ENCODE data around the gene SLC5A5. TPM values are rescaled to one million over a fixed set of nuclear protein-coding genes. Genes with fewer than 3 reads are reported as not detected.

The SLC5A5 gene
- total and polyA plus RNA-seq, 2 of the 4 experiments (the other 2 are of a cell fraction), result not detected

GRCh38 chr19:17943274-17944221, 71.8 kb downstream of the SLC5A5 start:
- Histone ChIP-seq H3K36me3 (ENCODE audit: control insufficient read depth, insufficient read depth, low read length) (peaks cover 5% of the 10 kb centered on the region; the same call in 1 of the 2 replicates), H3K27me3 (ENCODE audit: control insufficient read depth, insufficient read depth, low read length) (peaks cover under 1% of the 10 kb centered on the region), H4K20me1 (ENCODE audit: insufficient read depth, low read length) (peaks cover 29% of the 10 kb centered on the region), H2BK15ac (ENCODE audit: low read depth, low read length) (no peak overlapping the region), H3K4me1 (ENCODE audit: control insufficient read depth, insufficient read depth, low read length) (peaks cover 5% of the 10 kb centered on the region), H2BK120ac (ENCODE audit: low read depth, low read length) (no peak overlapping the region), H3K4ac (ENCODE audit: low read depth, low read length) (no peak overlapping the region), H3K14ac (replicated peaks; ENCODE audit: low read depth, low read length) (no peak overlapping the region), H3K9me3 (ENCODE audit: control insufficient read depth, insufficient read depth, low read length) (no peaks in the 10 kb centered on the region), H2AFZ (replicated peaks; ENCODE audit: low read length, poor library complexity) (no peak overlapping the region), H3K9ac (ENCODE audit: low read depth, low read length) (no peak overlapping the region), H4K91ac (ENCODE audit: insufficient read depth, low read depth, low read length) (no peak overlapping the region), H2BK20ac (ENCODE audit: low read depth, low read length) (no peak overlapping the region), H3K9me1 (ENCODE audit: insufficient read depth, low read length) (0 out of 2 replicates have a peak, but pooled peaks cover 3% of the 10 kb centered on the region), H3K4me2 (ENCODE audit: low read depth, low read length) (no peak overlapping the region), H3K18ac (ENCODE audit: low read depth, low read length) (no peak overlapping the region), H4K8ac (ENCODE audit: low read depth in 2 of 2, low read length in 2 of 2) (no peak overlapping the region), H2AK9ac (replicated peaks; ENCODE audit: low read depth, low read length, poor library complexity) (no peak overlapping the region), H2AK5ac (ENCODE audit: low read depth, low read length) (no peak overlapping the region), H2BK5ac (ENCODE audit: low read depth, low read length, poor library complexity, severe bottlenecking) (no peak overlapping the region), H3K27ac (ENCODE audit: insufficient read depth, low read length) (no peak overlapping the region), H3K79me1 (ENCODE audit: low read depth in 1 of 2, low read length in 2 of 2) (peaks cover 0 to 1% of the 10 kb centered on the region in 2 experiments; a peak in 1 of 4 replicates), H3K23ac (ENCODE audit: low read depth, low read length) (no peak overlapping the region), H3K56ac (ENCODE audit: extremely low read depth, insufficient read depth, low read length) (no peak overlapping the region), H4K5ac (ENCODE audit: low read depth, low read length) (no peak overlapping the region), H3K4me3 (ENCODE audit: insufficient read depth, low read depth, low read length) (no peak overlapping the region)
- CTCF ChIA-PET, result no interaction called here
- WGBS, 2 experiments (ENCODE audit: extremely low coverage in 2 of 2, insufficient read length in 1 of 2), result 57% methylated on average over 23 of the region's 57 CpGs; no CpG with 5 or more reads in 1 of the 2 experiments
- ATAC-seq (ENCODE audit: low read depth) (no peak), DNase-seq (no peak)
- no peak for TF ChIP-seq FOS (IDR thresholded peaks at IDR 0.05; ENCODE audit: low read depth, low read length)
- no peak for TF ChIP-seq MAFK (IDR thresholded peaks at IDR 0.05; ENCODE audit: low read depth, low read length)
- TF ChIP-seq RAD21 (IDR thresholded peaks at IDR 0.05; ENCODE audit: low read length), result no peak
- TF ChIP-seq, protein P1, sequence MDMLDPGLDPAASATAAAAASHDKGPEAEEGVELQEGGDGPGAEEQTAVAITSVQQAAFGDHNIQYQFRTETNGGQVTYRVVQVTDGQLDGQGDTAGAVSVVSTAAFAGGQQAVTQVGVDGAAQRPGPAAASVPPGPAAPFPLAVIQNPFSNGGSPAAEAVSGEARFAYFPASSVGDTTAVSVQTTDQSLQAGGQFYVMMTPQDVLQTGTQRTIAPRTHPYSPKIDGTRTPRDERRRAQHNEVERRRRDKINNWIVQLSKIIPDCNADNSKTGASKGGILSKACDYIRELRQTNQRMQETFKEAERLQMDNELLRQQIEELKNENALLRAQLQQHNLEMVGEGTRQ (IDR thresholded peaks at IDR 0.05; ENCODE audit: low read depth, low read length), result no peak
- TF ChIP-seq ELK1 (IDR thresholded peaks at IDR 0.05; ENCODE audit: borderline replicate concordance, low read depth, low read length), result no peak
- no peak for TF ChIP-seq MAZ (IDR thresholded peaks at IDR 0.05; ENCODE audit: borderline replicate concordance, low read depth, low read length)
- no peak for TF ChIP-seq CTCF (conservative IDR thresholded peaks at IDR 0.05; ENCODE audit: low read depth, low read length)
- TF ChIP-seq NFE2L2 (IDR thresholded peaks at IDR 0.05; ENCODE audit: low read depth, low read length), result no peak
- no peak for TF ChIP-seq POLR2A (IDR thresholded peaks at IDR 0.05; ENCODE audit: low read depth, low read length)
- TF ChIP-seq SMC3 (IDR thresholded peaks at IDR 0.05; ENCODE audit: low read depth, low read length), result no peak
- no peak for TF ChIP-seq RCOR1 (IDR thresholded peaks at IDR 0.05; ENCODE audit: insufficient replicate concordance, low read length)
- in situ Hi-C loops (cut with MboI; ENCODE audit: low sequenced_read_pairs) (loop anchor here (25.0 kb wide), 1 partner anchor 119 kb away; no protein-coding TSS in a partner anchor), intact Hi-C loops (cut with micrococcal nuclease) (no loop called here), dilution Hi-C loops (cut with HindIII; ENCODE audit: low sequenced_read_pairs, unreplicated experiment) (no loop called here)
- BruUV-seq (replicated peaks), result TSS peak; percentile 93
- POLR2A ChIA-PET (ENCODE audit: unreplicated experiment), result no interaction called here
